ENCODE measurements around the gene C21orf58.
A peak's percentile ranks its signal among the peaks of the same experiment; 100 is the strongest.
"Not testable (repeated sequence)": the region's sequence is repeated elsewhere in the genome, so short reads cannot be mapped to it uniquely, and the experiment has no call there.

The C21orf58 gene

DNA sequence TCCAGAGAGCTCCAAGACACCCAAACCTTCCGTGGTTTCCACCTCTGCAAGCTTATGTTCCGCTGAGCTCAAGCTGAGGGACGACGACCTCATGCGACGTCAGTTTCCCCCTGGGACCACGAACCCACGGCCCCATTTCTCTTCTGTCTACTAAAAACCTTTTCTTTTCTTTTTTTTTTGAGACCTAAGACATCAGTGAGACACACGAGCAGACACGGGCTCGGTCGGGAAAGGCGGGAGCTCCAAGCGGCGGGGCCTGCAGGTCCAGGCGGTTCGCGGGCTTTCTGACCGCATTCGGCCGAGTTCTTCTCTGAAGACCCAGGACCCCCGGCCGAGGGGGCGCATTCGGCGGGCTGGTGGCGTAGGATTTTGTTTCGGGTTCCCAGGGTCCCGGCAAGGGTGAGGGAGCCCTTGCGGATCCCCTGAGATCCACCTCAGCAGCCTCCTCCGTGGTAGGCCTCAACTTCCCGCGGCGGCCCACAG lies 402 bp downstream of the C21orf58 start:
- no peak for DNase-seq

DNA sequence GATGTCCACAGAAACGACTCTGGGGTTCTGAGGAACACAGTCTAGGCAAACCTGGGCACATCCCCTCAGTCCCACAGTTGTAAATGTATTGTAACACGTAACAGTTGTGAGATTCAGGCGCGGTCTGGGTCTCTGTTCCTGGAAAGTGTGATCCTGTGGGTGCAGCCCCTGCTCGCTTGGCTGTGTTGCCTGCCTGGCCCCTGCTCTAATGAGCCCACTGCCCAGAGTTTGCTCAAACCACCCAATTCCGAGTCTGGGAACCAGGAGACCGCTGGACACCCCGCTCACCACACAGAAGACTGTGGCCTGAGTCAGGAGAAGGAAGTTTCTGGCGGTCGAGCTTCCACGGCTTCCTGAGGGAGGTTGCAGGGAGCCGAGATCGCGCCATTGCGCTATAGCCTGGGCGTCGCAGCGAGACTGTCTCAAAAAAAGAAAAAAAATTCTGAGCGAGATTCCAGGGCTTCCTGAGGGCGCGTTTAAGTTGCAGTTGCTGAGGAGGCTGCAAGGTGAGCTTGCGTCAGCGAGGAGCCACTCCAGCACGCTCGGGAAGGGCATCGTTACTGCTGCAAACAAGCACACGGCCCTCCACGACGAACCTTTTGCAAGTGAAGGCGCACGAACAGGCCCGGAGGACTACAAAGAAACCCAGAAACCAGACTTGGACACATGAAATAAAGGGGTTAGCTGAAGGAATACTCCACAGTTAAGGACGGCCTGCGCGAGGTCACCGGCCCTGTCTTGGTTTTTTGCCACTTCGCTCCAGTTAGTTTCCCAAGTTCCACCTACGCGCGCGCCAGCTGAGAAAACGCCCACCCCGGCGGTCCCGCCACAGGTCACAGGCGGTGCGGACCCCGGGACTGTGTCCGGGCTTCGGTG lies 1.1 kb downstream of the C21orf58 start:
- no peak for DNase-seq

DNA sequence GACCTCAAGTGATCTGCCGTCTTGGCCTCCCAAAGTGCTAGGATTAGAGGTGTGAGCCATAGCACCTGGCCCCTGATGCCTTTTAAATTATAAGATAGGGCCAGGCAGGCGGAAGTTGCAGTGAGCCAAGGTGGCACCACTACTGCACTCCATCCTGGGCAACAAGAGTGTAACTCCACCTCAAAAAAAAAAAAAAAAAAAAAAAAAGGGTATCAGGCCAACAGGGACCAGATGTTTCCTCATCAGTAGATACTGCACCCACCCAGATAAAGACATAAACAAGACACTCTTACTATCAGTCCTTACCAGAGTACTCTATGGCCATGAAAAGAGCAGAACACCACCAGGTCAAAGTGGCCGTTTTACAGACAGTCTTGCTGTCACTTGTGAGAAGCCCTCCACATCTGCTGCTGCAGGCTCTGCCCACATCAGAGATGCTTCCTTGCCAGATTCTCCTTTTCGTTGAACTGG lies 3.3 kb downstream of the C21orf58 start:
- DNase-seq: peak in 1 of 2 donors; percentile 91

GRCh38 chr21:46319186-46319585 lies 4.5 kb downstream of the C21orf58 start:
- no peak for DNase-seq

- no peak for DNase-seq
Measured at GRCh38 chr21:46318464-46318845, 5.2 kb downstream of the C21orf58 start.

GRCh38 chr21:46317710-46318463 lies 5.8 kb downstream of the C21orf58 start:
- no peak for DNase-seq

- no peak for DNase-seq
Measured at GRCh38 chr21:46316708-46317324, 6.9 kb downstream of the C21orf58 start.

DNA sequence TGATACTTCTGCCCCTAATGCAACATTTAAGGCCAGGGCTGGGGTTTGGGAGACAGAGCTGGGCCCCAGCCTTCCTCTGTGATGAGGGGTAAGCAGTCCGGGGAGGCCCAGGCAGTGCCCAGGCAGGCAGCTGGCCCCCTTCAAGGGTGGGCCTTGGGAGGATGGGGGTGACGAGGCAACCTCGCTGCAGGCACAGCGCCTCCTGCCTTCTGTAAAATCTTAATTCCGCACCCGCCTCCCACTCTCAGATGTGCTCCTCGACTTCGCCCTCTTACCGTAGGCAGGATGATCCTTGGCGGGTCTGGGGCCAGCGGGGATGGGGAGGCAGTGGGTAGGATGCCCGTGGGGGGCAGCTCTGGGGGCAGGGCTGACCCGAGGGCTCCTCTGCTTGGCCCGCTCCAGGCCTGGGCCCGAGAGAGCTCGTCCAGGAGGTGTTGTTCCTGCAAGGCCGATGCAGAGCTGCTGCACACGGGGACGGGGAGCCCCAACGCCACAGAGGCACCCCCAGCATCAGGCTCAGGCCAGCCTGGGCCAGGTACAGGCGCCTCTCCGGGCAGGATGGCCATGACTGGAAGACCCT lies 9.1 kb downstream of the C21orf58 start:
- DNase-seq: no peak

DNA sequence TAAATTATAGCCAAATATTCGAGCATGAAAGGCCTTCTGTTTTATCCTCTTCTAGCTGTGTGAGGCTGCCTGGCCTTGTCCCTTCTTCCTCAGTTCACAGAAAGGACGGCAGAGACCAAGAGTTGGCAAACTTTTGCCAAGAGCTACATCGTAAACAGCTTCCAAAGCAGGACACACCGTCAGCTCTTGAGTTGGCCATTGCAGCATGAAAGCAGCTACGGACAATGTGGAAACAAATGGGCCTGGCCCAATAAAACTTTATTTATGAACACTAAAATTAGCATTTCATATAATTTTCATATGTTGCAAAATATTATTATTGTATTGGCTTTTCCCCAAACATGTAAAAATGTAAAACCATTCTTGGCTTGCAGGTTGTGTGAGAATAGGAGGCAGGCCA lies 10.7 kb downstream of the C21orf58 start:
- DNase-seq: no peak

GRCh38 chr21:46311568-46311967 lies 12.1 kb downstream of the C21orf58 start:
- DNase-seq: no peak

GRCh38 chr21:46310260-46310659 lies 13.4 kb downstream of the C21orf58 start:
- DNase-seq: not testable (repeated sequence)

DNA sequence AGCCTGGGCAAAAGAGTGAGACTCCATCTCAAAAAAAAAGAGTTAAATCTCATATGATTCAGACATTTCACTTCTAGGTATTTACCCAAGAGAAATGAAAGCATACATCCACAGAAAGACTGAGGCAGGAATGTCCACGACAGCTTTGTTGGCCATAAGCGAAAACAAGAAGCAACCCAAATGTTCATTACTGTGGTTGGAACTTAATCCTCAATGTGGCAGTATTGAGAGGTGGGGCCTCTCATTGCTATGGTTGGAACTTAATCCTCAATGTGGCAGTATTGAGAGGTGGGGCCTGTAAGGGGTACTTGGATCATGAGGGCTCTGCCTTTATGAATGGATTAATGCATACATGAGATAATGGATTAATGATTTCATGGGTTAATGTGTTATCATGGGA lies 15.2 kb downstream of the C21orf58 start:
- no peak for DNase-seq

GRCh38 chr21:46307625-46308024 lies 16.0 kb downstream of the C21orf58 start:
- DNase-seq: no peak

GRCh38 chr21:46304955-46305354 lies 18.7 kb downstream of the C21orf58 start:
- no peak for DNase-seq

GRCh38 chr21:46304437-46304836 lies 19.2 kb downstream of the C21orf58 start:
- no peak for DNase-seq

GRCh38 chr21:46301759-46302158 lies 21.9 kb downstream of the C21orf58 start:
- DNase-seq: no peak

GRCh38 chr21:46299167-46299566 lies 24.5 kb downstream of the C21orf58 start:
- no peak for DNase-seq

GRCh38 chr21:46297338-46298271 lies 26.1 kb downstream of the C21orf58 start:
- no peak for DNase-seq

- DNase-seq: no peak
Measured at GRCh38 chr21:46295996-46296752, 27.5 kb downstream of the C21orf58 start.

DNA sequence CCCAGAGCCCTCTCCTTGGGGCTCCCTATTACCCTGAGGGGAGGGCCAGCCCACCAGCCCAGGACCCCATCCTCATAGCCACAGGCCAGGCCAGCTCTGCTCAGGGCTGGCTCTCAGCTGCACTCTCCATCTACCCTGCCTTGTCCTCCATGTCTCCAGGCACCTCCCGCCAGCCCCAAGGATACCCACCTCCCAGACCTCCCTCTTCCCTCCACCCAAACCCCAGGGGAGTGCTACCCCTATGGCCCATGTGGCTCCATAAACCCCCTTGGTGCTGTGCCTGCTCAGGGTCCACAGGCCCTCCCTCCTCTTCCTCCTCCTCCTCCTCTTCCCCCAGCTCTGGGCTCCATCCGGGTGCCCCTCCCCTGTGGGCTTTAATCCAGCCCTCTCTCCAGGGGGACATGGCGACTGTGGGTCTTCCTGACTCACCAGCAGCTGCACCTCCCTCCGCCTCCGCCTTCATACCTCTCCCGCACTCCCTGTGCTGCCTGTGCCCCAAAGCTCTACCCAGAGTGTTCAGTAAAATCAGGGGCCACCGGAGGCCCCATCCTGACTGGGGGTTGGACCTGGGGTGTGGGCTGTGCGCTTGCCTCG lies 28.4 kb downstream of the C21orf58 start:
- no peak for DNase-seq
